ENCODE measurements around the gene SNRNP40. TPM values are rescaled to one million over a fixed set of nuclear protein-coding genes. Genes with fewer than 3 reads are reported as not detected.

Gene SNRNP40
- total and polyA plus RNA-seq, 9 donors, result 26.0 to 62.3 (median 43.2) TPM

DNA sequence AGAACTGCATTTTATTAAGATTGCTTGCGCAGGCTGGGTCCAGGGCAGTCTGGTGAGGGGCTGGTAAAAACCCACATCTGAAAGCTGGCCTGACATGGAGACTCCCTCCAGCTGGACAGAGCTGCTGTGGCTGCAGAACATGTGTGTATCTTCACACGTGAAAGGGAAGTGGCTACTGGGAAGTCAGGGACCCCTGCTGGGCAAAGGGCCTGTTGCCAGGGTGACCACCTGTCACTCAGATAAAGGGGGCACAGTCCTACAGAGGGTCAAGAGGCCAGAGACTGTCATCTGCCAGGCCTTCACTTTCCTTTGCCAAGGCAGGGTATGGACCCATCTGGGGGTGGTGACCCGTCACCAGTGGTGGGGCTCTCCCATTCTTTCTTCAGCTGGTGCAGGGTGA lies 74.4 kb downstream of the SNRNP40 start:
- 74 to 90% (median 75%) methylated on average over 3 of the region's 3 CpGs for WGBS, 3 donors
- intact Hi-C loops (cut with DNase I), result no loop called here
- no peak for DNase-seq
- no peaks in the 10 kb centered on the region for H3K36me3 ChIP-seq
- no peak overlapping the region for H3K27ac ChIP-seq
- TF ChIP-seq POLR2A (IDR thresholded peaks at IDR 0.05) (no peak), EP300 (IDR thresholded peaks at IDR 0.05) (no peak)
- TF ChIP-seq, protein P1, sequence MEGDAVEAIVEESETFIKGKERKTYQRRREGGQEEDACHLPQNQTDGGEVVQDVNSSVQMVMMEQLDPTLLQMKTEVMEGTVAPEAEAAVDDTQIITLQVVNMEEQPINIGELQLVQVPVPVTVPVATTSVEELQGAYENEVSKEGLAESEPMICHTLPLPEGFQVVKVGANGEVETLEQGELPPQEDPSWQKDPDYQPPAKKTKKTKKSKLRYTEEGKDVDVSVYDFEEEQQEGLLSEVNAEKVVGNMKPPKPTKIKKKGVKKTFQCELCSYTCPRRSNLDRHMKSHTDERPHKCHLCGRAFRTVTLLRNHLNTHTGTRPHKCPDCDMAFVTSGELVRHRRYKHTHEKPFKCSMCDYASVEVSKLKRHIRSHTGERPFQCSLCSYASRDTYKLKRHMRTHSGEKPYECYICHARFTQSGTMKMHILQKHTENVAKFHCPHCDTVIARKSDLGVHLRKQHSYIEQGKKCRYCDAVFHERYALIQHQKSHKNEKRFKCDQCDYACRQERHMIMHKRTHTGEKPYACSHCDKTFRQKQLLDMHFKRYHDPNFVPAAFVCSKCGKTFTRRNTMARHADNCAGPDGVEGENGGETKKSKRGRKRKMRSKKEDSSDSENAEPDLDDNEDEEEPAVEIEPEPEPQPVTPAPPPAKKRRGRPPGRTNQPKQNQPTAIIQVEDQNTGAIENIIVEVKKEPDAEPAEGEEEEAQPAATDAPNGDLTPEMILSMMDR (IDR thresholded peaks at IDR 0.05), result no peak
- no peaks in the 10 kb centered on the region for H3K4me1 ChIP-seq (ENCODE audit: insufficient read depth)
- no peaks in the 10 kb centered on the region for H3K27me3 ChIP-seq
- H3K4me3 ChIP-seq, result no peak overlapping the region
- no peaks in the 10 kb centered on the region for H3K9me3 ChIP-seq

DNA sequence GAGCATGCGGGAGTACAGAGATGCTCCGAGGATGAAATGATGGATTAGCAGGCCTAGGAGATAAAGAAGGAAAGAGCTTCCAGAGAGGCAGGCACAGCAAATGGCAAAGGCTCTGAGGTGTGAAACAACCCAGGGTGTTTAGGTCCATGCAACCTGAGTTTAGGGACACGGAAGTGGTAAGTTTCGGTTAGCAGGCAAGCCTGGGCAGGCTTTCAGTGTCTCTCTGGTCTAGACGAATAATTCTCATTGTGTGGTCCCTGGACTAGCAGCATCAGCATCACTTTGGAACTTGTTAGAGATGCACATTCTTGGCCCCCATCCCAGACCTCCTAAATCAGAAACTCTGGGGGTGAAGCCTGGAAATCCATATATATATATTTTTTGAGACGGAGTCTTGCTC lies 75.5 kb downstream of the SNRNP40 start:
- H3K27me3 ChIP-seq, result no peaks in the 10 kb centered on the region
- H3K36me3 ChIP-seq, result no peaks in the 10 kb centered on the region
- WGBS, 3 donors, result 71 to 87% (median 77%) methylated on average over 6 of the region's 6 CpGs
- H3K4me1 ChIP-seq (ENCODE audit: insufficient read depth), result no peaks in the 10 kb centered on the region
- H3K9me3 ChIP-seq, result no peaks in the 10 kb centered on the region
- TF ChIP-seq EP300 (IDR thresholded peaks at IDR 0.05) (no peak), POLR2A (IDR thresholded peaks at IDR 0.05) (no peak)
- intact Hi-C loops (cut with DNase I), result no loop called here
- H3K27ac ChIP-seq, result no peak overlapping the region
- no peak for DNase-seq
- H3K4me3 ChIP-seq, result no peak overlapping the region

DNA sequence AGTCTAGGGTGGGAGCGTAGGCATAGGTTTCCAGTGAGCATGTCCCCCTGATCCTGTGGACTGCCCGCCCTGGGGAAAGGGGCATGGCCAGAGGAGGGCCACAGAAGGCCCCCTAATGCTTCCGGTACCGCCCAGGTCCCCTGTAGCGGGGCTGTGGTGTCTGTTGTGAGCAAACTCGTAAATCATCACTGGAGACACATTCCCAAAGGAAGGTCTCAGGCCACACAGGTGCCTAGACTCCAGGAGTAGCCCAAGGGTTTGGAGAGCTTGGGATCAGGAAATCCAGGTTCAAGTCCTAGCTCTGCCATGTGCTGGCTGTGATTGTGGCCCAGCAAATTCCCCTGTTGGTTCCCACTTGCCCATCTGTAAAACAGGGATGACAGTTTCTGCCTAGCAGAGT lies 77.1 kb downstream of the SNRNP40 start:
- 90 to 97% (median 93%) methylated on average over 6 of the region's 6 CpGs for WGBS, 3 donors
- no peak for TF ChIP-seq EP300 (IDR thresholded peaks at IDR 0.05)
- TF ChIP-seq, protein P1 (IDR thresholded peaks at IDR 0.05), result no peak
- no peak for TF ChIP-seq POLR2A (IDR thresholded peaks at IDR 0.05)
- no peak for DNase-seq
- Histone ChIP-seq H3K9me3 (no peaks in the 10 kb centered on the region), H3K27ac (no peak overlapping the region), H3K4me1 (ENCODE audit: insufficient read depth) (peaks cover 4% of the 10 kb centered on the region), H3K4me3 (no peak overlapping the region), H3K27me3 (no peaks in the 10 kb centered on the region), H3K36me3 (no peaks in the 10 kb centered on the region)
- intact Hi-C loops (cut with DNase I), result no loop called here

DNA sequence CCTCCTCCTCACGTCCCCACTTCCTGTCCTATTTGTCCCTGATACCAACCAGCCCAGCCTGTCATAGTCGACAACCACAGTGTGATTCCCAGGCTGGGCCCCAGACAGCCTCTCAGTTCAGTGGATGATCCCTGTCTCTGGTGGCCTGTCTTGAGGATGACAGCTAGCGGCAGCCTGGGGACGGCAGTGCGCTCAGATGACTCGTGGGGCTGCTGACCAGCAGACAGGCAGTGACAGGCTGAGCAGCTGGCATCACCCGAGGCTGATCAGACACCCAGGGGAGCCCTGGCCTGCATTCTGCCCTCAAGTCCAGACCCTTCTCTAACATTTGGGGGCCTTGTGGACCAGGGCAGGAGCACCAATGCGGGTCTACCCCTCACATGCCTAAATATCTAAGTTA lies 77.9 kb downstream of the SNRNP40 start:
- 82 to 89% (median 87%) methylated on average over 8 of the region's 8 CpGs for WGBS, 3 donors
- DNase-seq, result no peak
- TF ChIP-seq EP300 (IDR thresholded peaks at IDR 0.05) (no peak), POLR2A (IDR thresholded peaks at IDR 0.05) (no peak)
- TF ChIP-seq, protein P1 (IDR thresholded peaks at IDR 0.05), result no peak

DNA sequence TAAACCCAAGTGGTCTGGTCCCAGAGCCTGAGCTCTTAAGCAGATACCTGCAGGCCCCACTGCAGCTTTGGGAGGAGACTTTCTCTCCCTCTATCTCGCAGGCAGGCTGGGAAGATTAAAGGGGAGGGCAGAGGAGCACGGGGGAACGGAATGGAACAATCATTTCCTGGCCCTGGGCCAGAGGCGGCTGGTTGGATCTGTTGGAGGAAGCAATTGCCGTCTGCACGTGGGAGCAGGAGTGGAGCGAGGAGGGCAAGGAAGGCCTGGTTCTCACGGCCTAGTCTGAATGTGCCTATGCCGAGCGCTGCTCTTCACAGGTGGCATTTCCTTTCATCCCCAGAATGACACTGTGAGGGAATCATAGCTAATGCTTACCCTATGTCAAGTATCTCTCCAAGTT lies 80.6 kb downstream of the SNRNP40 start:
- TF ChIP-seq EP300 (IDR thresholded peaks at IDR 0.05), result no peak
- Histone ChIP-seq H3K36me3 (no peaks in the 10 kb centered on the region), H3K27ac (no peak overlapping the region), H3K4me3 (no peak overlapping the region), H3K27me3 (no peaks in the 10 kb centered on the region), H3K9me3 (no peaks in the 10 kb centered on the region), H3K4me1 (ENCODE audit: insufficient read depth) (peaks cover 4% of the 10 kb centered on the region)
- peak; percentile 25 to 90 (median 66) for DNase-seq
- intact Hi-C loops (cut with DNase I), result no loop called here
- 17 to 24% (median 23%) methylated on average over 10 of the region's 10 CpGs for WGBS, 3 donors

More for the DNA sequence above, 77.9 kb downstream of the SNRNP40 start:
- Histone ChIP-seq H3K4me1 (ENCODE audit: insufficient read depth) (peaks cover 4% of the 10 kb centered on the region), H3K27ac (no peak overlapping the region), H3K4me3 (no peak overlapping the region), H3K27me3 (no peaks in the 10 kb centered on the region), H3K36me3 (no peaks in the 10 kb centered on the region), H3K9me3 (no peaks in the 10 kb centered on the region)
- intact Hi-C loops (cut with DNase I), result no loop called here
